Osteoblast (primary cell): ENCODE results near the gene CACNA1C. TPM values are rescaled to one million over a fixed set of nuclear protein-coding genes. Genes with fewer than 3 reads are reported as not detected.
A peak's percentile ranks its signal among the peaks of the same experiment; 100 is the strongest.

Experiments used
- DNase-seq: peaks from one replicate; pipeline ENCODE4 v3.0.0; 2011; ENCODE audit warnings: low spot score, mixed read lengths; ENCODE audit not compliant: insufficient read length; ENCODE audit errors: missing footprints
- H2AFZ ChIP-seq: 2 replicates; pipeline ENCODE4 v1.6.0; 2011; ENCODE audit warnings: mild to moderate bottlenecking, low read length
- H3K27ac ChIP-seq: 2 replicates; pipeline ENCODE4 v1.5.1; 2011; ENCODE audit warnings: mild to moderate bottlenecking, low read depth, low read length, moderate library complexity
- H3K27me3 ChIP-seq: 2 replicates; pipeline ENCODE4 v1.6.0; 2012; ENCODE audit warnings: mild to moderate bottlenecking, control low read depth, inconsistent platforms, low read length, moderate library complexity; ENCODE audit not compliant: insufficient read depth
- H3K36me3 ChIP-seq: 2 replicates; pipeline ENCODE4 v1.5.1; 2011; ENCODE audit warnings: mild to moderate bottlenecking, low read length, control low read depth, moderate library complexity; ENCODE audit not compliant: insufficient read depth
- H3K4me1 ChIP-seq: 2 replicates; pipeline ENCODE4 v1.5.1; 2011; ENCODE audit warnings: mild to moderate bottlenecking, low read length, control low read depth, moderate library complexity; ENCODE audit not compliant: insufficient read depth
- H3K4me2 ChIP-seq: 2 replicates; pipeline ENCODE4 v1.6.0; 2011; ENCODE audit warnings: mild to moderate bottlenecking, low read length; ENCODE audit not compliant: insufficient read depth
- H3K4me3 ChIP-seq: fragments of 200-600 bp; sonication (generic); 3 replicates; pipeline ENCODE4 v1.5.1; 2012; ENCODE audit warnings: mild to moderate bottlenecking, low read length, inconsistent platforms; ENCODE audit not compliant: insufficient read depth
- H3K79me2 ChIP-seq: 2 replicates; pipeline ENCODE4 v1.6.0; 2012; ENCODE audit warnings: mild to moderate bottlenecking, low read length, control low read depth, inconsistent platforms; ENCODE audit not compliant: insufficient read depth
- H3K9me3 ChIP-seq: 2 replicates; pipeline ENCODE4 v1.5.1; 2011; ENCODE audit warnings: low read depth, low read length, control low read depth
- H4K20me1 ChIP-seq: 2 replicates; pipeline ENCODE4 v1.6.0; 2012; ENCODE audit warnings: mild to moderate bottlenecking, low read length, control low read depth; ENCODE audit not compliant: insufficient read depth
- CTCF ChIP-seq: IDR thresholded peaks from 2 replicates; pipeline ENCODE4 v1.5.1; 2011; ENCODE audit warnings: mild to moderate bottlenecking, low read depth, low read length, moderate library complexity; ENCODE audit errors: extremely low read depth
- total RNA-seq: library from RNA; depleted of rRNA; stranded (reverse); fragments of >200 nt; gene quantifications from 2 replicates; pipeline ENCODE4 v1.2.3, GENCODE V29; 2012

Gene CACNA1C
- total RNA-seq, 1 donor = 19.2 TPM

DNA sequence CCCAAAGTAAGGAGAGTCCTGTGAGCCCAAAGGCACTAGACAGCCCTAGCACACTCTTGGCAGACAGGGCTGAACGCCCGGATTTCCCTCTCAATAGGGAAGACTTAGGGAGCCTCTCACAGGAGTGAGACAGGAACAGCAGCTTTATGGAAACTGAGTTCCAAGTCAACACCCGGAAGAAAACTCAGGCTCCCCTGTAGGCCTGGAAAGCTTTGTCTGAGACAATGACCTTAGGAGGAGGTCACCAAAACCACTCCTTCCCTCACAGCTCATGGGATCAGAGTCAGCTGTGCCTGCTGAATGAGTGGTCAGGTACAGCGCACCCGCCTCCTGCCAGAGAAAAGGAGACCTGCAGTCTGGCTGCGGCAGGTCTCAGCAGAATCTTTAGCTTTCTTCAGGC, 229.5 kb downstream of the CACNA1C start:
- H3K4me1 ChIP-seq = peaks cover 49% of the 10 kb centered on the region
- no peak for DNase-seq

GRCh38 chr12:2283480-2283879, 230.7 kb downstream of the CACNA1C start:
- Histone ChIP-seq H2AFZ (peak overlapping the region; percentile 77), H3K27me3 (no peaks in the 10 kb centered on the region), H3K79me2 (peaks cover 28% of the 10 kb centered on the region), H3K9me3 (no peaks in the 10 kb centered on the region), H4K20me1 (no peaks in the 10 kb centered on the region), H3K4me1 (peaks cover 61% of the 10 kb centered on the region), H3K4me3 (peak overlapping the region; percentile 54), H3K36me3 (no peaks in the 10 kb centered on the region), H3K4me2 (peak overlapping the region; percentile 78), H3K27ac (peak overlapping the region; percentile 95)
- DNase-seq = peak; percentile 59
- no peak for TF ChIP-seq CTCF

More for the DNA sequence above, 229.5 kb downstream of the CACNA1C start:
- H3K79me2 ChIP-seq = peaks cover 29% of the 10 kb centered on the region
- no peaks in the 10 kb centered on the region for H3K36me3 ChIP-seq
- H3K27me3 ChIP-seq = no peaks in the 10 kb centered on the region
- TF ChIP-seq CTCF = no peak
- H3K27ac ChIP-seq = no peak overlapping the region
- H3K4me3 ChIP-seq = no peak overlapping the region
- H4K20me1 ChIP-seq = no peaks in the 10 kb centered on the region
- no peak overlapping the region for H2AFZ ChIP-seq
- H3K9me3 ChIP-seq = no peaks in the 10 kb centered on the region
- H3K4me2 ChIP-seq = no peak overlapping the region

DNA sequence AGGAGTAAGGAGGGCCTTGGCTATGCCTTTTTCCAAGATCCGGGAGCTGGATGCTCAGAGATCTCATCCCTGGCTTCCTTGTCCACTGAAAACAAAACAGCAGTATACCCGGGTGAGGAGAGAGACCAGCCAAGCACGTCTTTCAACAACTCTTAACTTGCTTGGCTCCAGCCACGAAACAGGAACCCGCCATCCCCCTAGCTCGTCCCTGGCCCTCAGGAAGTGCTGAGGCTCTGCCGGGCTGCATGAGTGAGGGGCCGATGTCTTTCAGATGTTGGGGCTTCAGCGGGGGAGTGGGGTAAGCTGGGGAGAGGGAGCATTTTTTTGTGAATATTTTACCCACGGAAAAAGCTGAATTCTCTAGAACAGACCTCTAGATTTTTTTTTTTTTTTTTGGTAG, 231.1 kb downstream of the CACNA1C start:
- no peaks in the 10 kb centered on the region for H3K27me3 ChIP-seq
- no peaks in the 10 kb centered on the region for H4K20me1 ChIP-seq
- H3K4me1 ChIP-seq = peaks cover 61% of the 10 kb centered on the region
- H3K4me2 ChIP-seq = peak overlapping the region; percentile 78
- no peak for TF ChIP-seq CTCF
- H3K27ac ChIP-seq = peak overlapping the region; percentile 95
- H3K9me3 ChIP-seq = no peaks in the 10 kb centered on the region
- DNase-seq = no peak
- H2AFZ ChIP-seq = peak overlapping the region; percentile 77
- H3K79me2 ChIP-seq = peaks cover 28% of the 10 kb centered on the region
- H3K36me3 ChIP-seq = no peaks in the 10 kb centered on the region
- H3K4me3 ChIP-seq = peak overlapping the region; percentile 54

DNA sequence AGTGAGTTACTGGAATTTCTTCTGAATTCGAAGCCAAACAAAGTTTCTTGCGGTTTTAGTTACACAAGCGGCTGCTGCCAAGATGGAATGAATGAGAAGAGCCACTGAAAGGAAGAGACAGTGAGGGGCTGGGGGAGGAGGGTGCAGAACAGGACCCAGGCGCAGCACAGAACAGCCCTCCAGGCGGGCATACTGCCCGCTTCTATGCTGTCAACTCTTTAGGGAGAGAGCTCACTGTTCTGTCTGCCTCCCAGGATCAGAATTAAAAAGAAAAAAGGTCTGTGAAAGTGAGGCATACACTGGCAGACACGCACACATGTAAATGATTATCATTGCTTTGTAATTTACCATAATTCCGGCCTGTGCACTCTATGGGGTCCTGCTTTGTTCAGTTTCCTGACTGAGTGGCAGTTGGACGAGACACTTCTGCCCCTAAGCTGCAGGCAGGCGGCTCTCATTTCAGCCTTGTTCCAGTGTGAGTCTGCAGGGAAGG, 231.6 kb downstream of the CACNA1C start:
- Histone ChIP-seq H3K4me2 (peak overlapping the region; percentile 78), H3K27ac (peak overlapping the region; percentile 95), H4K20me1 (no peaks in the 10 kb centered on the region), H3K9me3 (no peaks in the 10 kb centered on the region), H2AFZ (peak overlapping the region; percentile 62), H3K4me1 (peaks cover 61% of the 10 kb centered on the region), H3K79me2 (peaks cover 24% of the 10 kb centered on the region), H3K4me3 (peak overlapping the region; percentile 54), H3K27me3 (no peaks in the 10 kb centered on the region), H3K36me3 (no peaks in the 10 kb centered on the region)
- DNase-seq = no peak
- TF ChIP-seq CTCF = no peak
